HepG2 (cell line): ENCODE results near the gene EEF1AKMT1. TPM values are rescaled to one million over a fixed set of nuclear protein-coding genes. Genes with fewer than 3 reads are reported as not detected.
A peak's percentile ranks its signal among the peaks of the same experiment; 100 is the strongest.

Experiments
- AKNA ChIP-seq: sonication (generic); formaldehyde crosslinking; IDR thresholded peaks from 2 replicates; pipeline ENCODE4 v1.4.0; 2020; ENCODE audit warnings: missing genetic modification reagents, borderline replicate concordance
- CENPX ChIP-seq: sonication (generic); formaldehyde crosslinking; IDR thresholded peaks from 2 replicates; pipeline ENCODE4 v1.9.0; 2021; ENCODE audit warnings: mild to moderate bottlenecking, missing genetic modification reagents, moderate library complexity
- GLMP ChIP-seq: sonication (generic); formaldehyde crosslinking; IDR thresholded peaks from 2 replicates; pipeline ENCODE4 v1.9.0; 2021; ENCODE audit warnings: missing genetic modification reagents, mild to moderate bottlenecking, borderline replicate concordance
- KLF11 ChIP-seq: IDR thresholded peaks from 2 replicates; pipeline ENCODE4 v1.6.1; 2016; ENCODE audit warnings: missing compliant biosample characterization
- MEIS2 ChIP-seq: sonication (generic); formaldehyde crosslinking; IDR thresholded peaks from 2 replicates; pipeline ENCODE4 v1.9.0; 2021; ENCODE audit warnings: mild to moderate bottlenecking, missing genetic modification reagents
- NFKB2 ChIP-seq: sonication (generic); formaldehyde crosslinking; IDR thresholded peaks from 2 replicates; pipeline ENCODE4 v1.4.0; 2020; ENCODE audit warnings: missing genetic modification reagents, borderline replicate concordance
- PBX3 ChIP-seq: sonication (generic); formaldehyde crosslinking; IDR thresholded peaks from 2 replicates; pipeline ENCODE4 v1.8.1; 2023; ENCODE audit warnings: missing genetic modification reagents, inconsistent platforms, borderline replicate concordance
- PPARG ChIP-seq: conservative IDR thresholded peaks from 2 replicates; pipeline ENCODE4 v1.6.1; 2016; ENCODE audit warnings: missing biosample characterization, missing genetic modification reagents
- RCOR2 ChIP-seq: IDR thresholded peaks from 2 replicates; pipeline ENCODE4 v1.6.1; 2016; ENCODE audit warnings: missing biosample characterization, missing genetic modification reagents
- XBP1 ChIP-seq: sonication (generic); formaldehyde crosslinking; IDR thresholded peaks from 2 replicates; pipeline ENCODE4 v1.5.0; 2020; ENCODE audit warnings: missing genetic modification reagents
- ZFP1 ChIP-seq: IDR thresholded peaks from 2 replicates; pipeline ENCODE4 v1.6.1; 2016
- ZMAT3 ChIP-seq: sonication (generic); formaldehyde crosslinking; conservative IDR thresholded peaks from 2 replicates; pipeline ENCODE4 v1.7.0; 2021; ENCODE audit warnings: missing genetic modification reagents
- ZNF563 ChIP-seq: sonication (generic); formaldehyde crosslinking; IDR thresholded peaks from 2 replicates; pipeline ENCODE4 v1.8.0; 2022; ENCODE audit warnings: mild to moderate bottlenecking, moderate library complexity, missing genetic modification reagents
- ZNF580 ChIP-seq: IDR thresholded peaks from 2 replicates; pipeline ENCODE4 v1.6.1; 2016; ENCODE audit warnings: low read depth, borderline replicate concordance
- ZNF619 ChIP-seq: sonication (generic); formaldehyde crosslinking; IDR thresholded peaks from 2 replicates; pipeline ENCODE4 v1.4.0; 2020; ENCODE audit warnings: mild to moderate bottlenecking, missing genetic modification reagents
- ZNF672 ChIP-seq: sonication (generic); formaldehyde crosslinking; IDR thresholded peaks from 2 replicates; pipeline ENCODE4 v1.8.1; 2022; ENCODE audit warnings: missing genetic modification reagents
- ZNF687 ChIP-seq: sonication (generic); formaldehyde crosslinking; IDR thresholded peaks from 2 replicates; pipeline ENCODE4 v1.5.1; 2020; ENCODE audit warnings: mild to moderate bottlenecking, missing genetic modification reagents, moderate library complexity
- polyA plus RNA-seq, 8 experiments: library from polyadenylated mRNA; depleted of rRNA in 3 of 8; stranded (reverse) in 7 of 8; unstranded in 1 of 8; fragments of >200 nt; fragmentation: Illumina TruSeq in 4 of 8; extraction: Trizol in 4 of 8; gene quantifications; 2 replicates each; pipeline versions ENCODE4 v1.2.1 to v1.2.3, GENCODE V29; 2011 to 2016; ENCODE audit warnings: low read depth in 4 of 8, missing spikeins in 1 of 8, mixed read lengths in 1 of 8; ENCODE audit not compliant: insufficient read depth in 1 of 8
- total RNA-seq, 5 experiments: library from RNA; depleted of rRNA; stranded (reverse); fragments of >200 nt; fragmentation: Illumina TruSeq; extraction: Trizol; gene quantifications; 2 replicates each; pipeline ENCODE4 v1.2.3, GENCODE V29; 2016; ENCODE audit warnings: low read depth in 1 of 5

The EEF1AKMT1 gene
- total and polyA plus RNA-seq, 2 of the 13 experiments (the other 11 are each of a cell fraction or from before 2014, with no cell fraction given) = 6.0 to 16.1 TPM

- peak; percentile 19; the same call in 1 of the 2 replicates for TF ChIP-seq AKNA (CRISPR knock-in tag)
- TF ChIP-seq XBP1 (CRISPR knock-in tag) = no peak
- no peak; the same call in 1 of the 2 replicates for TF ChIP-seq GLMP
- no peak for TF ChIP-seq KLF11
- peak; percentile 68; the same call in 1 of the 2 replicates for TF ChIP-seq ZNF580
- TF ChIP-seq ZNF687 = peak; percentile 100
- peak; percentile 70; the same call in 1 of the 2 replicates for TF ChIP-seq ZMAT3 (CRISPR knock-in tag)
- no peak for TF ChIP-seq CENPX (CRISPR knock-in tag)
- TF ChIP-seq ZNF563 (CRISPR knock-in tag) = peak; percentile 94
- no peak for TF ChIP-seq PPARG (CRISPR knock-in tag)
- TF ChIP-seq ZFP1 (CRISPR knock-in tag) = no peak
- TF ChIP-seq NFKB2 (CRISPR knock-in tag) = peak; percentile 92
- no peak for TF ChIP-seq ZNF672 (CRISPR knock-in tag)
- TF ChIP-seq ZNF619 (CRISPR knock-in tag) = no peak; the same call in 1 of the 2 replicates
- TF ChIP-seq MEIS2 (CRISPR knock-in tag) = peak; percentile 64; the same call in 1 of the 2 replicates
- TF ChIP-seq RCOR2 (CRISPR knock-in tag) = no peak
- peak; percentile 79; the same call in 1 of the 2 replicates for TF ChIP-seq PBX3 (CRISPR knock-in tag)
Measured at GRCh38 chr13:20773194-20774080, at the start of gene EEF1AKMT1 (continued).
